H1 (cell line): Measurements from ENCODE around the gene RRP1B. TPM values are rescaled to one million over a fixed set of nuclear protein-coding genes. Genes with fewer than 3 reads are reported as not detected.

Experiments
- CHD1 ChIP-seq: IDR thresholded peaks from 2 replicates; pipeline ENCODE4 v1.6.1; 2012; ENCODE audit warnings: low read depth, low read length, improper control_type of control experiment
- CHD7 ChIP-seq: fragments of 300-600 bp; sonication (generic); IDR thresholded peaks from 2 replicates; pipeline ENCODE4 v1.7.1; 2012; ENCODE audit warnings: low read length, moderate library complexity, mild to moderate bottlenecking, inconsistent platforms; ENCODE audit not compliant: insufficient replicate concordance
- E2F6 ChIP-seq: IDR thresholded peaks from 2 replicates; pipeline ENCODE4 v1.6.1; 2012; ENCODE audit warnings: inconsistent platforms
- EP300 ChIP-seq, 2 experiments: IDR thresholded peaks; 1 replicate in 1 of 2; 2 replicates in 1 of 2; pipeline ENCODE4 v1.6.1; 2011 to 2012; ENCODE audit warnings: low read depth in 2 of 2, low read length in 2 of 2, mild to moderate bottlenecking in 2 of 2, borderline replicate concordance in 1 of 2, inconsistent platforms in 1 of 2, moderate library complexity in 1 of 2
- FOSL1 ChIP-seq: IDR thresholded peaks from 2 replicates; pipeline ENCODE4 v1.6.1; 2011; ENCODE audit warnings: mild to moderate bottlenecking, low read depth, low read length, moderate library complexity; ENCODE audit not compliant: insufficient read depth
- GABPA ChIP-seq: IDR thresholded peaks from 2 replicates; pipeline ENCODE4 v1.6.1; 2011; ENCODE audit warnings: mild to moderate bottlenecking, low read length, moderate library complexity, borderline replicate concordance; ENCODE audit not compliant: insufficient read depth
- RBBP5 ChIP-seq: IDR thresholded peaks from 2 replicates; pipeline ENCODE4 v1.7.1; 2012; ENCODE audit warnings: low read depth, mild to moderate bottlenecking, inconsistent platforms, low read length, moderate library complexity, borderline replicate concordance
- SP1 ChIP-seq: IDR thresholded peaks from 2 replicates; pipeline ENCODE4 v1.6.1; 2011; ENCODE audit warnings: low read depth, low read length
- SP4 ChIP-seq: IDR thresholded peaks from 2 replicates; pipeline ENCODE4 v1.6.1; 2012; ENCODE audit warnings: low read length, inconsistent platforms
- YY1 ChIP-seq: IDR thresholded peaks from 2 replicates; pipeline ENCODE4 v1.6.1; 2011; ENCODE audit warnings: low read depth, mild to moderate bottlenecking, low read length
- polyA plus RNA-seq, 7 experiments: library from polyadenylated mRNA; depleted of rRNA in 3 of 7; stranded (reverse) in 5 of 7; unstranded in 2 of 7; fragments of >200 nt in 5 of 7; fragments of 200-250 nt in 2 of 7; gene quantifications; 1 replicate in 5 of 7; 2 replicates in 1 of 7; 4 replicates in 1 of 7; pipeline versions ENCODE4 v1.2.1 to v1.2.3, GENCODE V29; 2011 to 2013; ENCODE audit warnings: missing spikeins in 2 of 7, mixed read lengths in 2 of 7
- total RNA-seq: library from RNA; stranded (reverse); fragmentation: NEBNext Ultra II Directional; extraction: Animal tissue kit (Norgen Biotek cat#: 25700); gene quantifications from 2 replicates; pipeline ENCODE4 v1.2.1, GENCODE V29; 2021

The RRP1B gene
- total and polyA plus RNA-seq, 2 of the 8 experiments (the other 6 are each of a cell fraction or from before 2014, with no cell fraction given) = 25.8 to 97.3 TPM

- TF ChIP-seq CHD7 (no peak), FOSL1 (no peak), EP300 (IDR thresholded peaks at IDR 0.05; ENCODE audit: borderline replicate concordance in 1 of 2, low read depth in 2 of 2, low read length in 2 of 2) (no peak), RBBP5 (no peak), SP4 (no peak), CHD1 (no peak), SP1 (no peak), E2F6 (no peak), YY1 (no peak), GABPA (no peak)
Measured at GRCh38 chr21:43716376-43717165, 57.2 kb downstream of the RRP1B start (continued).
